ENCODE measurements around the gene UNKL.

- TF ChIP-seq CTCF (IDR thresholded peaks at IDR 0.05): no peak
- no peak for TF ChIP-seq EZH2 (IDR thresholded peaks at IDR 0.05; ENCODE audit: borderline replicate concordance, insufficient read depth, low read depth, low read length, poor library complexity, severe bottlenecking)
These were observed 47.7 kb downstream of the UNKL start for GRCh38 chr16:1366712-1367299.

Measured in B cell (primary cell).